Lower leg skin (tissue), 4 donors: ENCODE results near the gene HOXC9. TPM values are rescaled to one million over a fixed set of nuclear protein-coding genes. Genes with fewer than 3 reads are reported as not detected.

Source experiments
- DNase-seq, 2 donors: peaks; one replicate each; pipeline ENCODE4 v3.0.0-alpha.2; 2019; ENCODE audit warnings: low spot score in 2 of 2
- H3K4me3 ChIP-seq: fragments of 200-600 bp; sonication (generic); 2 replicates; pipeline ENCODE4 v1.5.1; 2017; ENCODE audit warnings: mild to moderate bottlenecking, low read depth; ENCODE audit not compliant: poor library complexity, severe bottlenecking
- POLR2A ChIP-seq, 2 donors: fragments of 450-650 bp; IDR thresholded peaks; one replicate each; pipeline ENCODE4 v1.6.1; 2016 to 2017; ENCODE audit warnings: antibody characterized with exemption in 2 of 2, mild to moderate bottlenecking in 1 of 2, moderate library complexity in 1 of 2
- WGBS, 2 donors: methylation state at CpG; one replicate each; pipeline ENCODE4 v1.1.5; 2018; 5-methylcytosine and 5-hydroxymethylcytosine counted together
- intact Hi-C: fragments of 100-400 bp; cut with DNase I; formaldehyde crosslinking; loops from one replicate; pipeline ENCODE4 v1.15.0; 2023; ENCODE audit warnings: low total_unique reads
- total RNA-seq, 4 donors: library from RNA; depleted of rRNA; stranded (reverse); fragments of >200 nt; gene quantifications; one replicate each; pipeline ENCODE4 v1.1.0, GENCODE V29; 2016
- TF ChIP-seq, protein P1 (sequence below), 3 donors: fragments of 450-650 bp; IDR thresholded peaks; one replicate each; pipeline ENCODE4 v1.5.1; 2016; ENCODE audit warnings: antibody characterized with exemption in 3 of 3, mild to moderate bottlenecking in 3 of 3, moderate library complexity in 2 of 3

Gene HOXC9
- total RNA-seq, 4 donors from 2014 or later: 9.6 to 16.8 (median 11.7) TPM

DNA sequence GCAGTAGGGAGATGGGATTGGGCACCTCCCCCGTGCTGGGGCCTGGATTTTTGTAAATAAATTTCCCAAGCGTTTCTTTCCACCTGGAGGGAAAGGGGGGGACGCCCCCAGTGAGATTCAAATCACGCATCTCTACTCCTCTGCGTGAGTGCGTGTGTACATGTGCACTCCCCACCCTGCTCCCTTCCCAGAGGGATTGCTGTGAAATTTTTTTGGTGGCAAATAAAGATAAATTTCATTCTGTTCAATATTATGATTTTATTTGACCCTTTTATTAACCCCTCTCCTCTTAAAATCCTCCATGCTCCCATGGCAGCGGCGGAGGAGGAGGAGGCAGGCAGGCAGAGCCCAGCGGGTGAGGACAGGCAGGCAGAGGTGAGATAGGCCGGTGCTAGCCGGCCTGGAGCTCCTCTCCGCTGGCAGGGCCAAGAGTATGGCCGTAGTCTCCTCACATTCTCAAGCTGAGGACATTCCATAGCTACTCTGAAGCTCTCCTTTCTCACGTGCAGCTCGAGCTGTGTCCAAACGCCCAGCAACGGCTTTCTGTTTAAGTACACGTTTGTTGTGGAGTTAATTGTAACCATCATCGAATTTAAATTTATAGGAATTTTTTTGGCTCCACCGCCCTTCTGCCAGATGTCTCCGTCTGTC lies 23.7 kb upstream of the HOXC9 start:
- TF ChIP-seq, protein P1, sequence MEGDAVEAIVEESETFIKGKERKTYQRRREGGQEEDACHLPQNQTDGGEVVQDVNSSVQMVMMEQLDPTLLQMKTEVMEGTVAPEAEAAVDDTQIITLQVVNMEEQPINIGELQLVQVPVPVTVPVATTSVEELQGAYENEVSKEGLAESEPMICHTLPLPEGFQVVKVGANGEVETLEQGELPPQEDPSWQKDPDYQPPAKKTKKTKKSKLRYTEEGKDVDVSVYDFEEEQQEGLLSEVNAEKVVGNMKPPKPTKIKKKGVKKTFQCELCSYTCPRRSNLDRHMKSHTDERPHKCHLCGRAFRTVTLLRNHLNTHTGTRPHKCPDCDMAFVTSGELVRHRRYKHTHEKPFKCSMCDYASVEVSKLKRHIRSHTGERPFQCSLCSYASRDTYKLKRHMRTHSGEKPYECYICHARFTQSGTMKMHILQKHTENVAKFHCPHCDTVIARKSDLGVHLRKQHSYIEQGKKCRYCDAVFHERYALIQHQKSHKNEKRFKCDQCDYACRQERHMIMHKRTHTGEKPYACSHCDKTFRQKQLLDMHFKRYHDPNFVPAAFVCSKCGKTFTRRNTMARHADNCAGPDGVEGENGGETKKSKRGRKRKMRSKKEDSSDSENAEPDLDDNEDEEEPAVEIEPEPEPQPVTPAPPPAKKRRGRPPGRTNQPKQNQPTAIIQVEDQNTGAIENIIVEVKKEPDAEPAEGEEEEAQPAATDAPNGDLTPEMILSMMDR (IDR thresholded peaks at IDR 0.05): no peak
- TF ChIP-seq POLR2A (IDR thresholded peaks at IDR 0.05): no peak
- WGBS, 2 donors: 30 to 31% methylated on average over 21 of the region's 21 CpGs
- no peak for DNase-seq
- no peak overlapping the region for H3K4me3 ChIP-seq
- intact Hi-C loops: no loop called here

DNA sequence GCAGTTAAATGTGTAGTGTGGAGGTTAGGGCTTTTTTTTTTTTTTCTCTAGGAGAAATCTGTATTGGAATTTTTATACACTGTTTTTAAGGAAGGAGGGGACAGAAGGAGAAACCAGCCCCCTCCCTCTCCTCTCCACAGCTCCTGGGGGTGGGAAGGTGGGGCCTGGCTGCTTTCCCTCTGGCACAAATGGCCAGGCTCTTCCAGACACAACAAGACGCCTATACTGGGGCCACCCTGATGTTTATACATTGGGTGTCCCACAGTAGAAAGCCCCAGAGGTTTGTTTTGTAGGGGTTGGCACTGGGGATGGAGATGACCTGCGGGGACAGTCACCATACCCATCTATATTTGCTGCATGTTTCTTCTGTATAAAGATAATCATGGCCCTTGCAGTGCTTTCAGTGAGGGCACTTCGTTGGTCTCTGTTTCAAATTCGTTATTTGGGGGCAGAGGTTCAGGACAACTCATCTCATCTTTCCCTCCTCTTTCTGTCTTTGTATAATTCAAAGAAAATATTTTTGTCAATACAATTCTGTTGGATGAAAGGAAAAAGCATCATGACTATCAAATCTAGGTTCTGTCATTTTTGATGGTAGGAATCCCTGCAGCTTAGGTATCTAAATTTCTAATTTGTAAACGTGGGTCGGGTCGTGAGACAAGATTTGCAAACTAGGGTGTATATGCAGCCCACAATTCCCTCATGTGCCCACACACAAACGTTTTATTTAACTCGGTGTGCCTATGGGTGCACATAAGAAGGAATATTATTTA lies 23.0 kb upstream of the HOXC9 start:
- intact Hi-C loops: no loop called here
- DNase-seq: no peak
- 34 to 50% methylated on average over 9 of the region's 9 CpGs for WGBS, 2 donors
- H3K4me3 ChIP-seq: no peak overlapping the region
- TF ChIP-seq, protein P1 (IDR thresholded peaks at IDR 0.05): no peak
- no peak for TF ChIP-seq POLR2A (IDR thresholded peaks at IDR 0.05)

GRCh38 chr12:53977596-53978445 lies 22.1 kb upstream of the HOXC9 start:
- no peak for TF ChIP-seq POLR2A (IDR thresholded peaks at IDR 0.05)
- TF ChIP-seq, protein P1 (IDR thresholded peaks at IDR 0.05): no peak
- no peak overlapping the region for H3K4me3 ChIP-seq
- WGBS, 2 donors: 18 to 26% methylated on average over 11 of the region's 11 CpGs
- DNase-seq: no peak
- intact Hi-C loops: no loop called here

- intact Hi-C loops: no loop called here
- 11 to 20% methylated on average over 15 of the region's 15 CpGs for WGBS, 2 donors
- peak; percentile 88 to 94 for DNase-seq
- TF ChIP-seq, protein P1 (IDR thresholded peaks at IDR 0.05): no peak
- no peak for TF ChIP-seq POLR2A (IDR thresholded peaks at IDR 0.05)
- H3K4me3 ChIP-seq: no peak overlapping the region
These were observed 21.2 kb upstream of the HOXC9 start for GRCh38 chr12:53978477-53979356.
